ENCODE results near the gene PMS2.
"Not testable (repeated sequence)": the region's sequence is repeated elsewhere in the genome, so short reads cannot be mapped to it uniquely, and the experiment has no call there.

DNA sequence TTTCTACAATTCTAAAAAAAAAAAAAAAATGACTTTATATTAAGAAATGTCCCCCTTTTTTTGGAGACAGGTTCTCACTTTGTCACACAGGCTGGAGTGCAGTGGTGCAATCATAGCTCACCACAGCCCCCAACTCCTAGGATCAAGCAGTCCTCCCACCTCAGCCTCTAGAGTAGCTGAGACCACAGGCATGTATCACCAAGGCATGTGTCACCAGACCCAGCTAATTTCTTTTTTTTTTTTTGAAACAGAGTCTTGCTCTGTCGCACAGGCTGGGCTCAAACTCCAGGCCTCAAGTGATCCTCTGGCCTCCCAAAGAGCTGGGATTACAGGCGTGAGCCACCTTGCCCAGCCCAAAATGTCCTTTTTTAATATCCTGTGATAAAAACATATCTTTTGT lies 84.7 kb downstream of the PMS2 start:
- not testable (repeated sequence) for TF ChIP-seq TCF7 (IDR thresholded peaks at IDR 0.05; ENCODE audit: borderline replicate concordance); ESRRA (IDR thresholded peaks at IDR 0.05; ENCODE audit: low read length); POLR2AphosphoS5 (IDR thresholded peaks at IDR 0.05; ENCODE audit: low read length); RAD21 (IDR thresholded peaks at IDR 0.05; ENCODE audit: insufficient read depth, low read depth, low read length); BHLHE40 (IDR thresholded peaks at IDR 0.05; ENCODE audit: borderline replicate concordance in 1 of 2, low read depth in 2 of 2, low read length in 1 of 2); ZNF207 (IDR thresholded peaks at IDR 0.05; ENCODE audit: borderline replicate concordance)
- TF ChIP-seq, protein P1, sequence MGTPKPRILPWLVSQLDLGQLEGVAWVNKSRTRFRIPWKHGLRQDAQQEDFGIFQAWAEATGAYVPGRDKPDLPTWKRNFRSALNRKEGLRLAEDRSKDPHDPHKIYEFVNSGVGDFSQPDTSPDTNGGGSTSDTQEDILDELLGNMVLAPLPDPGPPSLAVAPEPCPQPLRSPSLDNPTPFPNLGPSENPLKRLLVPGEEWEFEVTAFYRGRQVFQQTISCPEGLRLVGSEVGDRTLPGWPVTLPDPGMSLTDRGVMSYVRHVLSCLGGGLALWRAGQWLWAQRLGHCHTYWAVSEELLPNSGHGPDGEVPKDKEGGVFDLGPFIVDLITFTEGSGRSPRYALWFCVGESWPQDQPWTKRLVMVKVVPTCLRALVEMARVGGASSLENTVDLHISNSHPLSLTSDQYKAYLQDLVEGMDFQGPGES (IDR thresholded peaks at IDR 0.05) = not testable (repeated sequence)
- TF ChIP-seq, protein P2, sequence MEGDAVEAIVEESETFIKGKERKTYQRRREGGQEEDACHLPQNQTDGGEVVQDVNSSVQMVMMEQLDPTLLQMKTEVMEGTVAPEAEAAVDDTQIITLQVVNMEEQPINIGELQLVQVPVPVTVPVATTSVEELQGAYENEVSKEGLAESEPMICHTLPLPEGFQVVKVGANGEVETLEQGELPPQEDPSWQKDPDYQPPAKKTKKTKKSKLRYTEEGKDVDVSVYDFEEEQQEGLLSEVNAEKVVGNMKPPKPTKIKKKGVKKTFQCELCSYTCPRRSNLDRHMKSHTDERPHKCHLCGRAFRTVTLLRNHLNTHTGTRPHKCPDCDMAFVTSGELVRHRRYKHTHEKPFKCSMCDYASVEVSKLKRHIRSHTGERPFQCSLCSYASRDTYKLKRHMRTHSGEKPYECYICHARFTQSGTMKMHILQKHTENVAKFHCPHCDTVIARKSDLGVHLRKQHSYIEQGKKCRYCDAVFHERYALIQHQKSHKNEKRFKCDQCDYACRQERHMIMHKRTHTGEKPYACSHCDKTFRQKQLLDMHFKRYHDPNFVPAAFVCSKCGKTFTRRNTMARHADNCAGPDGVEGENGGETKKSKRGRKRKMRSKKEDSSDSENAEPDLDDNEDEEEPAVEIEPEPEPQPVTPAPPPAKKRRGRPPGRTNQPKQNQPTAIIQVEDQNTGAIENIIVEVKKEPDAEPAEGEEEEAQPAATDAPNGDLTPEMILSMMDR (IDR thresholded peaks at IDR 0.05 in 2 of 3, conservative IDR thresholded peaks at IDR 0.05 in 1 of 3; ENCODE audit: control insufficient read depth in 2 of 3, extremely low read depth in 1 of 3, insufficient read depth in 1 of 3, low read depth in 3 of 3, low read length in 3 of 3) = not testable (repeated sequence)
- TF ChIP-seq, protein P3, sequence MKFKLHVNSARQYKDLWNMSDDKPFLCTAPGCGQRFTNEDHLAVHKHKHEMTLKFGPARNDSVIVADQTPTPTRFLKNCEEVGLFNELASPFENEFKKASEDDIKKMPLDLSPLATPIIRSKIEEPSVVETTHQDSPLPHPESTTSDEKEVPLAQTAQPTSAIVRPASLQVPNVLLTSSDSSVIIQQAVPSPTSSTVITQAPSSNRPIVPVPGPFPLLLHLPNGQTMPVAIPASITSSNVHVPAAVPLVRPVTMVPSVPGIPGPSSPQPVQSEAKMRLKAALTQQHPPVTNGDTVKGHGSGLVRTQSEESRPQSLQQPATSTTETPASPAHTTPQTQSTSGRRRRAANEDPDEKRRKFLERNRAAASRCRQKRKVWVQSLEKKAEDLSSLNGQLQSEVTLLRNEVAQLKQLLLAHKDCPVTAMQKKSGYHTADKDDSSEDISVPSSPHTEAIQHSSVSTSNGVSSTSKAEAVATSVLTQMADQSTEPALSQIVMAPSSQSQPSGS (IDR thresholded peaks at IDR 0.05; ENCODE audit: low read length) = not testable (repeated sequence)
